GM13977 (cell line): Measurements from ENCODE around the gene MAL.

ENCODE experiments used
- DNase-seq: peaks from one replicate; pipeline ENCODE4 v3.0.0; 2012; ENCODE audit warnings: low spot score
- in situ Hi-C: fragments of 300-500 bp; cut with MboI; formaldehyde crosslinking; loops from one replicate; pipeline ENCODE4 v1.12.0; 2022; ENCODE audit warnings: low sequenced_read_pairs, low pct_unique_long_range_greater_than_20kb, mixed read lengths, inconsistent platforms; ENCODE audit not compliant: unreplicated experiment
- TF ChIP-seq, protein P1 (sequence below): IDR thresholded peaks from 2 replicates; pipeline ENCODE4 v1.5.1; 2012; ENCODE audit warnings: mild to moderate bottlenecking, control low read depth; ENCODE audit not compliant: insufficient read depth; ENCODE audit errors: extremely low read depth, missing control alignments

MAL gene

DNA sequence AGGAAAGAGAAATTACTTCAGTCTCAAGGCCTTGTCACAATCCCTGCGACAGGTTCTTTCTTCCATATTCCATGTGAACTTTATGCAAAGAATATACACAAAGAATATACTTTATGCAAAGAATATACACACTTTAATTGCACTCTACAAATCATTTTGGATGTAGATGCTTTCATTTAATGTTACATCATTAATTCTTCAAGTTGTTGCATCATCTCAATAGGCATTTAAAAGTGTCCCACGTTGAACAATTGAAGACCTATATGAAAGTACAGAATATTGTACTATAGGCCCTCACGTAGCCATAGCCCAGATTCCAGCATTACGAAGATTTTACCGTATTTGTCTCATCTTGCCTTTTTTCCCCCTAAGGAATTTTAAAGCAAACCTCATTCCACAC is 33.1 kb upstream of the MAL start:
- no peak for DNase-seq
- TF ChIP-seq, protein P1, sequence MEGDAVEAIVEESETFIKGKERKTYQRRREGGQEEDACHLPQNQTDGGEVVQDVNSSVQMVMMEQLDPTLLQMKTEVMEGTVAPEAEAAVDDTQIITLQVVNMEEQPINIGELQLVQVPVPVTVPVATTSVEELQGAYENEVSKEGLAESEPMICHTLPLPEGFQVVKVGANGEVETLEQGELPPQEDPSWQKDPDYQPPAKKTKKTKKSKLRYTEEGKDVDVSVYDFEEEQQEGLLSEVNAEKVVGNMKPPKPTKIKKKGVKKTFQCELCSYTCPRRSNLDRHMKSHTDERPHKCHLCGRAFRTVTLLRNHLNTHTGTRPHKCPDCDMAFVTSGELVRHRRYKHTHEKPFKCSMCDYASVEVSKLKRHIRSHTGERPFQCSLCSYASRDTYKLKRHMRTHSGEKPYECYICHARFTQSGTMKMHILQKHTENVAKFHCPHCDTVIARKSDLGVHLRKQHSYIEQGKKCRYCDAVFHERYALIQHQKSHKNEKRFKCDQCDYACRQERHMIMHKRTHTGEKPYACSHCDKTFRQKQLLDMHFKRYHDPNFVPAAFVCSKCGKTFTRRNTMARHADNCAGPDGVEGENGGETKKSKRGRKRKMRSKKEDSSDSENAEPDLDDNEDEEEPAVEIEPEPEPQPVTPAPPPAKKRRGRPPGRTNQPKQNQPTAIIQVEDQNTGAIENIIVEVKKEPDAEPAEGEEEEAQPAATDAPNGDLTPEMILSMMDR = no peak
- in situ Hi-C loops = no loop called here

GRCh38 chr2:94993176-94994062 is 32.1 kb upstream of the MAL start:
- in situ Hi-C loops = no loop called here
- DNase-seq = no peak
- TF ChIP-seq, protein P1 = no peak

DNA sequence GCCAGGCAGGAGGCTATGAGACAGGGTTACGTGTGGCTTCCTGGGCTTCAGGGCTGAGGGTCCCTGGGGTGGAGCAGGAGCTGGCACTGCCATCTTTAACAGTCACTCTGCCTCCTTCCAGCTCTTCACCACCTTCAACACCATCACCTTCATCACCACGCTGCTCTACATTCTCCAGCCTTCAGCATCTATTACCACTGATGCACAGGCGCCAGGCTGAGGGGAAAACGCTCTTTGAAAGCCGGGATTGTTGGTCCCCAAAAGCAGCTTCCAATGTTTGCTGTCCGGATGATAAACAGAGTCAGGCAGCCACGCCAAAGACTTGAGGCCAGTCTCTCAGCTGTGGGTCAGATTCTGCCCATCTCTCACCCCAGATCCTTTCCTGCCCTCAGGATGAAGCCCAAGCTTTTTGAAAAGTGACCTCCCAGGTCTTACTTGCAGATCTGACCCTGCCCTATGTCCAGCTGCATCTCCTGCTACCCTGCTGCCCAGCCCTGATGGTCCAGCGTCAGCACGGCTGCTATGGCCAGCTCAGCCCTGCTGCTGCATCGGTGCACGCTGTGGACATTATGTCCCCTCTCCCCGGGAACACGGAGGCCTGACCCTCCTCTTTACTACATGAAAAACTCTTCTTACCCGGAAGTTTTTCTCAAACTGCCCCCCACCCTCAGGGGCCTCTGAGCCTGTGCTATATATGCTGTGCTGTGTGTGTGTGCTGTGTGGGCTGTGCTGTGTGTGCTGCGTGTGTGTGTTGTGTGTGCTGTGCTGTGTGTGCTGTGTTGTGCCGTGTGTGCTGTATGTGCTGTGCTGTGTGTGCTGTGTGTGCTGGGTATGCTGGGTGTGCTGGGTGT is 31.2 kb upstream of the MAL start:
- TF ChIP-seq, protein P1 = no peak
- in situ Hi-C loops = no loop called here
- no peak for DNase-seq

DNA sequence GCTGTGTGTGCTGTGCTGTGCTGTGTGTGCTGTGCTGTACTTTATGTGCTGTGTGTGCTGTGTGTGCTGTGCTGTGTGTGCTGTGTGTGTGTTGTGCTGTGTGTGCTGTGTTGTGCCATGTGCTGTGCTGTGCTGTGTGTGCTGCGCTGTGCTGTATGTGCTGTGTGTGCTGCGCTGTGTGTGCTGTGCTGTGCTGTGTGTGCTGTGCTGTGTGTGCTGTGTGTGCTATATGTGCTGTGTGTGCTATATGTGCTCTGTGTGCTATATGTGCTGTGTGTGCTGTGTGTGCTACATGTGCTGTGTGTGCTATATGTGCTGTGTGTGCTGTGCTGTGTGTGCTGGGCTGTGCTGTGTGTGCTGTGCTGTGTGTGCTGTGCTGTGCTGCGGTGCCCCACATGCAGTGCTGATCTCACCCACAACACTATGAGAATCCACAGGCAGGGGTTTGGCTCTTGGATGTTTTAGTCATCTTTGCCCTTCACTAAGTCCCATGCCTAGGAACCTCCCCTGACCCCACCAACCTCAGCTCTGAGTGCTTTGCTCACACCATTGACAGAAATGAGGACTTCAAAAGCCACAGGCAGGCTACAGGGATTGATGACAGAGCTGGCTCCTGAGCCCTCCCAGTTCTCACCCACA is 30.5 kb upstream of the MAL start:
- in situ Hi-C loops = no loop called here
- TF ChIP-seq, protein P1 = no peak
- DNase-seq = no peak

DNA sequence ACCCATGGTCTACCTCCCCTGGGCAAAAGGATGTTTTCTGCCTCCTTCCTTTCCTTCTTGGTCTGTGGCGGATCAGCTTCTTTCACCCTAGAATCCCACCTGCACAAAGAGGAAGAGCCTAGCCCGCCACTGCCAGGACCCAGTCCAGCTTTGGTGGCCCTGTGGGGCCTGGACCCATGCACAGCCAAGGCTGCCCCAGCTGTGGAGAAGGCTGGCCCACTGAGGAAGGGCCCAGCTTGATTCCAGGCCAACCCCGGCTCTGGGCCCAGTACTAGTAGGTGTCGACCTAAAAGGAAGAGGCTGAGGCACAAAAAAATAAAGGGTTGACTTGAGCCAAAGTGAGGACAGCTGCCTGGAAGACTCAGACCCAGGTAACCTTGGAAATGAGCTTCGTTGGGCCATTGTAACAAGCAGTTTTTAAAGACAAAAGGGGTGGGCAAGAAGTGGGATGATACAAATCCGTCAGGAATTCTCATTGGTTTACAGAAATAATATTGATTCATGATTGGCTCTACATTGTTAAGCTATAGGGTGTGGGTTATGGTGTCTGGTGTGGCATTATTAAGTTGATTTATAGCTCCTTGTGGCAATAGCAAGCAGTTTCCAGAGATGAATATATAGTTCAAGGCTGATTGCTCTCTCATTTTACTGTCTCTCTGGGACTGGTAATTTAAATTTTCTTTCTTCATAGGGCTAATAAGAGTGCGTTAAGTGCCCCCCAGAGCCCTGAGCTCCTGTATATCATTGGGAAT is 29.8 kb upstream of the MAL start:
- in situ Hi-C loops = no loop called here
- DNase-seq = no peak
- TF ChIP-seq, protein P1 = no peak
